ENCODE results near the gene KRT79. TPM values are rescaled to one million over a fixed set of nuclear protein-coding genes. Genes with fewer than 3 reads are reported as not detected.

Gene KRT79
- total and polyA plus RNA-seq, 5 donors = 0.09 TPM; not detected in 4

DNA sequence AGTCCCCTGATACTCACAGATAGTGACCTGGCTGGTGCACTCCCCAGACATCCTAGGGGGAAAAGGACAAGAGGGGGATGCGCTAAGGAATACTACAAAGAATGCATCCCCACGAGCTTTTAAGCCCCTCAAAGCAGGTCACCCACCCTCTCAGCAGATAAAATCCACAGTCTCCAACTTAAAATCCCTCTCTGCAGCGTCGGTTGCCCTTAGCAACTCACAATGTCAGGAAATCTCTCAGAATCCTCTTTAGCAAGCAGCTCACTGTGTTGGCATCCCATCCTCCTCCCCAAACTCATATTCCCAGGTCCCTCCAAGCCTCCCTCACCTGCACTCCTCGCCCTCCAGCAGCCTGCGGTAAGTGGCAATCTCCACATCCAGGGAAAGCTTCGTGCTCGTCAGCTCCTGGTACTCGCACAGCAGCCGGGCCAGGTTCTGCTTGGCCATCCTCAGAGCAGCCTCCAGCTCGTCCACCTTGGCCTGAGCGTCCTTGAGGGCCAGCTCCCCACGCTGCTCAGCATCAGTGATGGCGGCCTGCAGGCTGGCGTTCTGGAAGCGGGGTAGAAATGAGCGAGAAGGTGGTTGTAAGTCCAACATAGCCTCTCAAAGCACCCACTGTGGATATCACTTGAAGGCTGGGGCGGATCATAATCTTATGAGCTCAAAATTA, 5.5 kb upstream of the KRT79 start:
- Histone ChIP-seq H3K27me3 (ENCODE audit: control insufficient read depth, insufficient read depth) (no peaks in the 10 kb centered on the region), H3K4me3 (ENCODE audit: low read length) (no peak overlapping the region), H3K9me3 (ENCODE audit: control insufficient read depth, low read length) (no peaks in the 10 kb centered on the region), H3K27ac (ENCODE audit: low read length) (no peak overlapping the region), H3K4me1 (ENCODE audit: control insufficient read depth, insufficient read depth, low read length) (no peaks in the 10 kb centered on the region)
- ATAC-seq (no peak), DNase-seq (no peak)
- intact Hi-C loops (cut with DNase I) = no loop called here
- 72% methylated on average over 18 of the region's 18 CpGs for WGBS

- Histone ChIP-seq H3K4me3 (ENCODE audit: low read length) (no peak overlapping the region), H3K9me3 (ENCODE audit: control insufficient read depth, low read length) (no peaks in the 10 kb centered on the region), H3K27me3 (ENCODE audit: control insufficient read depth, insufficient read depth) (no peaks in the 10 kb centered on the region), H3K4me1 (ENCODE audit: control insufficient read depth, insufficient read depth, low read length) (no peaks in the 10 kb centered on the region), H3K27ac (ENCODE audit: low read length) (no peak overlapping the region)
- intact Hi-C loops (cut with DNase I) = no loop called here
- DNase-seq = no peak
- 54% methylated on average over 14 of the region's 14 CpGs for WGBS
- ATAC-seq = no peak
These were observed 4.7 kb upstream of the KRT79 start for GRCh38 chr12:52838609-52839435.

DNA sequence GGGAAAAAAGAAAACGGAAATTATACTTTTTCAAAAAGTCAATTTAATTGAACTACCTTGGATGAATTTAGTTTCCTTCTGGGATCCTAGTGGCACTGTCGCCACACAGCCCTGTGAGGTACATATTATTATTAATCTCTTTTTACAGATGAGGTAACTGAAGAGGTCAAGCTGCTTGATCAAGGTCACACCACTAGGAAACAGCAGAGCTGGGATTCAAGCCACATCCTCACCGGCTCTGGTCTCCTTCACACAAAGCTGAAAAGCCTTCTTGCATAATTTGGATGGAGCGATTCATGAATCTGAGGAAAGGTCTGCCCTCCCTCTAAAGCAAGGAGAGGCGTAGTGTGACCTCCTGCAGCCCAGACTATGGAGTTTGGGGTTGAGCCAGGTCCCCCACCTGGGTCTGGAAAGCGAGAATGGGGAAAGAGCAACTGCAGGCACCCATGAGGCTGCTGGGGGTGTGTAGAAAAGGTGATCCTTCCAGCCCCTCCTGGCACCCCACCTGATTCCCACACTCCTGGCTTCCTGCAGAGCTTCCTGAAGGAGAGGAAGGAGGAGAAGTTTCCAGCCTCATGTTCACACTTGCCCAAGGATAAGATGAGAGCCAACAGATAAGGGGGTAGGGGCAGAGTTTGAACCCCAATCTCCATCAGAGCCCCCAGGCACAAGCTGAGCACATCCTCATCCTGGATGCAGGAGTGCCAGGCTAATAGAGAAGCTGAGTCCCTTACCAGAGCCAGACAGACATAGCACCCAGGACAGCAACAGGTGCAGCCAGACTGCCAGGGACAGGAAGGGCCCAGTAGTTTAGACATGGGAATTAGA, 3.9 kb upstream of the KRT79 start:
- H3K27me3 ChIP-seq (ENCODE audit: control insufficient read depth, insufficient read depth) = no peaks in the 10 kb centered on the region

DNA sequence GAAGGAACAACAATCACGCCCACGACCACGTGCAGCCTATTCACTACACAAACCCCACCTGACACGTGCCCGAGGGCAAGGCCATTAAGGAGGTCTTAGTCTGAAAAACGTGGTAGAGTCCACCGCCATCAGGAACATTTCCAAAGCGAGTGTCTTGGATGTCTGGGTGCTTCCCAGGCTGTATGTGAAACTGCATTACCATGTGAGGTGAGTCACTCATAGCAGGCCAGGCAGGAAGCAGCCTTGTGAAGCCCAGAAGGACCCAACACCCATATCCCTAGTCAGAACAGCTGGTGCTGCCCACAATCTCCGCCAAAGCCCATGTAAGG, 3.3 kb upstream of the KRT79 start:
- 81% methylated on average over 9 of the region's 9 CpGs for WGBS
- no peaks in the 10 kb centered on the region for H3K27me3 ChIP-seq (ENCODE audit: control insufficient read depth, insufficient read depth)
- intact Hi-C loops (cut with DNase I) = no loop called here

More for the DNA sequence above, 3.9 kb upstream of the KRT79 start:
- no peak overlapping the region for H3K4me3 ChIP-seq (ENCODE audit: low read length)
- 81% methylated on average over 6 of the region's 6 CpGs for WGBS
- H3K4me1 ChIP-seq (ENCODE audit: control insufficient read depth, insufficient read depth, low read length) = no peaks in the 10 kb centered on the region
- no peaks in the 10 kb centered on the region for H3K9me3 ChIP-seq (ENCODE audit: control insufficient read depth, low read length)
- ATAC-seq = no peak
- H3K27ac ChIP-seq (ENCODE audit: low read length) = no peak overlapping the region
- no peak for DNase-seq
- intact Hi-C loops (cut with DNase I) = no loop called here

DNA sequence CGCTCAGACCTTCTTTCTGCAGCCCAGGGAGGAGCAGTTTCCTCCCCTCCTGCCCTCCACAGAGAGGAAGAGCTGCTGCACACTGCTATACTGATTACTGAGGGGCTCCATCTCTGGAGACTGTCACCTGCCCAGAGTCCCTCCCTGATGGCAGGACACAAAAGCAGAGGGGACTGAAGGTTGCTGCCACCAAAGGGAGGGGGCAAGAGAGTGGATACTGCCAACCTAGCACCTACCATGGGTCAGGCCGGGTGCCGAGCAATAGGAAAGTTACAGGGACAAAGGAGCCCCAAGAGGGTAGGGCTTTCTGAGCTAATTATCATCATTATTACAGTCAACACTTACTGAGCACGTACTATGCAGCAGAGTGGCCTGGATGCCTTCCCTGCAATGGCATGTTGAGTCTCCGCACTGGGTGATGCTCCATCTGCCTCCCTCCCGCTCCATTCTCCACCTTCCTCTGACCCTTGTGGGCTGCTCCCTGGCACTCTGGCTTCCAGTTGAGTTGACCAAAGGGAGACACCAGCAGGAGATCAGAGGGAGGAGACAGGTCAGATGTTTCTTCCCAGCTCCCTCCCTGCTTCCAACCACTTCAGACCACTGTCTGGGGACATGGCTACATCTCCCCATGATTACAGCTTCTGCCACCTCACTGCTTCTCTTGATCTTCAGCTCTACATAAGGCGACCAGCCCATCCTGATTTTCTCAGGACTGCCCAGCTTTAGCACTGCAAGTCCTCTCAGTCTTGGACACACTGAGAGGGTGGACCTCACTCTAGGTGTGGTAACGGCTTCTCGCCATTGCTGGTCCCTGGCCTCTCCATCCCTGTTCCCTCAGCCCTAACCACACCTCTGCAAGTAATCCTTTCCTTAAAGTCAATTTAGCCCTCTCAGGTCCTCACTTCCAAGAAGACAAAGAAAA, 2.6 kb upstream of the KRT79 start:
- ATAC-seq = no peak
- Histone ChIP-seq H3K27ac (ENCODE audit: low read length) (no peak overlapping the region), H3K27me3 (ENCODE audit: control insufficient read depth, insufficient read depth) (no peaks in the 10 kb centered on the region), H3K4me3 (ENCODE audit: low read length) (no peak overlapping the region), H3K4me1 (ENCODE audit: control insufficient read depth, insufficient read depth, low read length) (no peaks in the 10 kb centered on the region), H3K9me3 (ENCODE audit: control insufficient read depth, low read length) (no peaks in the 10 kb centered on the region)
- intact Hi-C loops (cut with DNase I) = no loop called here
- DNase-seq = no peak
- 88% methylated on average over 9 of the region's 9 CpGs for WGBS

More for the DNA sequence above, 3.3 kb upstream of the KRT79 start:
- Histone ChIP-seq H3K4me3 (ENCODE audit: low read length) (no peak overlapping the region), H3K9me3 (ENCODE audit: control insufficient read depth, low read length) (no peaks in the 10 kb centered on the region), H3K27ac (ENCODE audit: low read length) (no peak overlapping the region), H3K4me1 (ENCODE audit: control insufficient read depth, insufficient read depth, low read length) (no peaks in the 10 kb centered on the region)
- no peak for DNase-seq
- ATAC-seq = no peak

- DNase-seq (no peak), ATAC-seq (no peak)
- Histone ChIP-seq H3K4me1 (ENCODE audit: control insufficient read depth, insufficient read depth, low read length) (no peaks in the 10 kb centered on the region), H3K27ac (ENCODE audit: low read length) (no peak overlapping the region), H3K4me3 (ENCODE audit: low read length) (no peak overlapping the region), H3K9me3 (ENCODE audit: control insufficient read depth, low read length) (no peaks in the 10 kb centered on the region), H3K27me3 (ENCODE audit: control insufficient read depth, insufficient read depth) (no peaks in the 10 kb centered on the region)
- WGBS = 56% methylated on average over 7 of the region's 7 CpGs
- intact Hi-C loops (cut with DNase I) = no loop called here
These were observed 1.9 kb upstream of the KRT79 start for GRCh38 chr12:52836042-52836466.

GRCh38 chr12:52835271-52836041, 1.3 kb upstream of the KRT79 start:
- no peak for ATAC-seq
- intact Hi-C loops (cut with DNase I) = no loop called here
- 75% methylated on average over 15 of the region's 15 CpGs for WGBS
- no peaks in the 10 kb centered on the region for H3K4me1 ChIP-seq (ENCODE audit: control insufficient read depth, insufficient read depth, low read length)
- H3K27ac ChIP-seq (ENCODE audit: low read length) = no peak overlapping the region
- H3K27me3 ChIP-seq (ENCODE audit: control insufficient read depth, insufficient read depth) = no peaks in the 10 kb centered on the region
- no peak overlapping the region for H3K4me3 ChIP-seq (ENCODE audit: low read length)
- DNase-seq = no peak
- H3K9me3 ChIP-seq (ENCODE audit: control insufficient read depth, low read length) = no peaks in the 10 kb centered on the region

DNA sequence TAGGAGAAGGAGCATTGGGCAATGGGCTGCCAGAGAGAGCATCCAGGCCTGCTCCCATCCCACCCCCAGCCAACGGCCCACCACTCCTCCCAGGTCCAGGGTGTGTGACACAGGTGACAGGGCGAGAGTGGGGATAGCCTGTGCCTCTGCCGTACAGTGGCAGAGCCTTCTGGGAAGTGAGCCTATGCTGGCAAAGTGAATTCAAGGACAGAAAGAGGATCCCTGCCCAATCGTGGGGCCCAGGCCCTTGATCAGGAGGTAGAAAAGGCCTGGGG, 553 bp upstream of the KRT79 start:
- WGBS = 71% methylated on average over 4 of the region's 4 CpGs
- no peaks in the 10 kb centered on the region for H3K9me3 ChIP-seq (ENCODE audit: control insufficient read depth, low read length)
- intact Hi-C loops (cut with DNase I) = no loop called here
- no peaks in the 10 kb centered on the region for H3K4me1 ChIP-seq (ENCODE audit: control insufficient read depth, insufficient read depth, low read length)
- ATAC-seq = no peak
- H3K27ac ChIP-seq (ENCODE audit: low read length) = no peak overlapping the region
- no peak for DNase-seq
- no peaks in the 10 kb centered on the region for H3K27me3 ChIP-seq (ENCODE audit: control insufficient read depth, insufficient read depth)
- no peak overlapping the region for H3K4me3 ChIP-seq (ENCODE audit: low read length)

- intact Hi-C loops (cut with DNase I) = no loop called here
- no peak for ATAC-seq
- Histone ChIP-seq H3K27me3 (ENCODE audit: control insufficient read depth, insufficient read depth) (no peaks in the 10 kb centered on the region), H3K4me1 (ENCODE audit: control insufficient read depth, insufficient read depth, low read length) (no peaks in the 10 kb centered on the region), H3K4me3 (ENCODE audit: low read length) (no peak overlapping the region), H3K27ac (ENCODE audit: low read length) (no peak overlapping the region), H3K9me3 (ENCODE audit: control insufficient read depth, low read length) (no peaks in the 10 kb centered on the region)
- no peak for DNase-seq
- WGBS = 92% methylated on average over 20 of the region's 20 CpGs
These were observed 866 bp downstream of the KRT79 start for GRCh38 chr12:52832985-52833905.
